Esophagus muscularis mucosa (tissue), 3 donors: ENCODE results near the gene DSC1.

Source experiments
- POLR2A ChIP-seq: fragments of 450-650 bp; IDR thresholded peaks from one replicate; pipeline ENCODE4 v1.6.1; 2017; ENCODE audit warnings: antibody characterized with exemption, moderate library complexity, mild to moderate bottlenecking, low read depth
- TF ChIP-seq, protein P1 (sequence below), 3 experiments: fragments of 200-600 bp in 2 of 3; fragments of 450-650 bp in 1 of 3; sonication (generic) in 2 of 3; IDR thresholded peaks; one replicate each; pipeline ENCODE4 v1.5.1; 2017 to 2019; ENCODE audit warnings: antibody characterized with exemption in 3 of 3, mild to moderate bottlenecking in 2 of 3, moderate library complexity in 1 of 3

DNA sequence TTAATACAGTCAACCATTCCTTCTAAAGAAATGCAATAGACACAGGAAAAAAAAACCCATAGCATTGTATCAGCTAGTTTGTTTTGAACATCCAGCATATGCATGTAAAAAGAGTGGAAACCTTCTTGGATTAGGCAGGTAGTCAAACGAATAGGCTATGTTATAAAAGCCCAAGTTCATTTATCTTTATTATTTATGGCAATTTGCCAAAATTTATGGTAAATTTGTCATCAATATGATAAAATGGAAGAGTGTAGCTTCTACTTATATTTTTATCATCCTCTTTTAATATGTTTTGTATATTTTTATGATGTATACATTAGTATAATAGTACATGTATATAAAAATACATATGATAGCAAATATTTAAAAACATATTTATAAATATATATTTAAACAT lies 23.9 kb downstream of the DSC1 start:
- TF ChIP-seq, protein P1, sequence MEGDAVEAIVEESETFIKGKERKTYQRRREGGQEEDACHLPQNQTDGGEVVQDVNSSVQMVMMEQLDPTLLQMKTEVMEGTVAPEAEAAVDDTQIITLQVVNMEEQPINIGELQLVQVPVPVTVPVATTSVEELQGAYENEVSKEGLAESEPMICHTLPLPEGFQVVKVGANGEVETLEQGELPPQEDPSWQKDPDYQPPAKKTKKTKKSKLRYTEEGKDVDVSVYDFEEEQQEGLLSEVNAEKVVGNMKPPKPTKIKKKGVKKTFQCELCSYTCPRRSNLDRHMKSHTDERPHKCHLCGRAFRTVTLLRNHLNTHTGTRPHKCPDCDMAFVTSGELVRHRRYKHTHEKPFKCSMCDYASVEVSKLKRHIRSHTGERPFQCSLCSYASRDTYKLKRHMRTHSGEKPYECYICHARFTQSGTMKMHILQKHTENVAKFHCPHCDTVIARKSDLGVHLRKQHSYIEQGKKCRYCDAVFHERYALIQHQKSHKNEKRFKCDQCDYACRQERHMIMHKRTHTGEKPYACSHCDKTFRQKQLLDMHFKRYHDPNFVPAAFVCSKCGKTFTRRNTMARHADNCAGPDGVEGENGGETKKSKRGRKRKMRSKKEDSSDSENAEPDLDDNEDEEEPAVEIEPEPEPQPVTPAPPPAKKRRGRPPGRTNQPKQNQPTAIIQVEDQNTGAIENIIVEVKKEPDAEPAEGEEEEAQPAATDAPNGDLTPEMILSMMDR (IDR thresholded peaks at IDR 0.05): no peak
- no peak for TF ChIP-seq POLR2A
